Neuronal stem cell (in vitro differentiated cells): ENCODE results near the gene GRID1.
A peak's percentile ranks its signal among the peaks of the same experiment; 100 is the strongest.

Source experiments
- DNase-seq: peaks from one replicate; pipeline ENCODE4 v3.0.0-alpha.2; 2013; ENCODE audit warnings: low spot score
- H2AFZ ChIP-seq: one replicate; pipeline ENCODE4 v1.6.1; 2013; ENCODE audit warnings: mild to moderate bottlenecking, low read length, inconsistent platforms
- H2AK5ac ChIP-seq: 2 replicates; pipeline ENCODE4 v1.6.1; 2013; ENCODE audit warnings: low read depth, mild to moderate bottlenecking, inconsistent platforms, low read length, moderate library complexity, mixed read lengths
- H2BK120ac ChIP-seq: 2 replicates; pipeline ENCODE4 v1.6.1; 2013; ENCODE audit warnings: low read depth, mild to moderate bottlenecking, inconsistent platforms, low read length, moderate library complexity, mixed read lengths
- H2BK12ac ChIP-seq: one replicate; pipeline ENCODE4 v1.6.1; 2013; ENCODE audit warnings: low read length, inconsistent platforms
- H2BK15ac ChIP-seq: 2 replicates; pipeline ENCODE4 v1.6.1; 2013; ENCODE audit warnings: mild to moderate bottlenecking, low read length, inconsistent platforms, mixed read lengths
- H2BK5ac ChIP-seq: one replicate; pipeline ENCODE4 v1.6.1; 2013; ENCODE audit warnings: inconsistent platforms, mild to moderate bottlenecking, low read length, moderate library complexity
- H3K14ac ChIP-seq: one replicate; pipeline ENCODE4 v1.6.1; 2013; ENCODE audit warnings: low read length, inconsistent platforms
- H3K18ac ChIP-seq: 2 replicates; pipeline ENCODE4 v1.6.1; 2013; ENCODE audit warnings: low read length, inconsistent platforms
- H3K23ac ChIP-seq: 2 replicates; pipeline ENCODE4 v1.6.1; 2013; ENCODE audit warnings: low read depth, mild to moderate bottlenecking, mixed read lengths, low read length, inconsistent platforms; ENCODE audit not compliant: poor library complexity
- H3K27ac ChIP-seq: replicated peaks from 3 replicates; pipeline ENCODE4 v1.5.1; 2013; ENCODE audit warnings: low read length, inconsistent platforms
- H3K27me3 ChIP-seq, 3 experiments: 2 replicates each; pipeline ENCODE4 v1.6.1; 2013; ENCODE audit warnings: low read length in 3 of 3, mild to moderate bottlenecking in 2 of 3, inconsistent platforms in 1 of 3, low read depth in 1 of 3, mixed read lengths in 1 of 3, moderate library complexity in 1 of 3; ENCODE audit not compliant: control insufficient read depth in 3 of 3, insufficient read depth in 3 of 3
- H3K36me3 ChIP-seq, 2 donors: replicated peaks in 1 of 2; 2 replicates each; pipeline ENCODE4 v1.6.1; 2013; ENCODE audit warnings: low read length in 2 of 2; ENCODE audit not compliant: control insufficient read depth in 2 of 2, insufficient read depth in 2 of 2
- H3K4ac ChIP-seq: 2 replicates; pipeline ENCODE4 v1.6.1; 2013; ENCODE audit warnings: inconsistent platforms, mild to moderate bottlenecking, low read length, moderate library complexity
- H3K4me1 ChIP-seq, 2 donors: 1 replicate in 1 of 2; 2 replicates in 1 of 2; pipeline ENCODE4 v1.6.1; 2013; ENCODE audit warnings: low read length in 2 of 2, low read depth in 1 of 2; ENCODE audit not compliant: control insufficient read depth in 2 of 2, insufficient read depth in 1 of 2
- H3K4me2 ChIP-seq: one replicate; pipeline ENCODE4 v1.6.1; 2013; ENCODE audit warnings: mild to moderate bottlenecking, low read length, inconsistent platforms; ENCODE audit not compliant: insufficient read depth, poor library complexity, severe bottlenecking
- H3K4me3 ChIP-seq, 2 donors: 2 replicates each; pipeline ENCODE4 v1.5.1; 2013; ENCODE audit warnings: low read length in 2 of 2, mild to moderate bottlenecking in 2 of 2, inconsistent platforms in 1 of 2, moderate library complexity in 1 of 2
- H3K79me1 ChIP-seq: one replicate; pipeline ENCODE4 v1.6.1; 2013; ENCODE audit warnings: low read depth, mild to moderate bottlenecking, inconsistent platforms, low read length, moderate library complexity
- H3K9ac ChIP-seq: one replicate; pipeline ENCODE4 v1.6.1; 2013; ENCODE audit warnings: mild to moderate bottlenecking, low read depth, low read length, inconsistent platforms; ENCODE audit not compliant: poor library complexity
- H3K9me3 ChIP-seq, 2 donors: replicated peaks in 1 of 2; 2 replicates each; pipeline versions ENCODE3 to v1.6.1; 2013; ENCODE audit warnings: low read length in 2 of 2, mild to moderate bottlenecking in 2 of 2, inconsistent platforms in 1 of 2, low read depth in 1 of 2, mixed read lengths in 1 of 2, moderate library complexity in 1 of 2; ENCODE audit not compliant: control insufficient read depth in 2 of 2, insufficient read depth in 1 of 2
- H4K8ac ChIP-seq: one replicate; pipeline ENCODE4 v1.6.1; 2013; ENCODE audit warnings: low read depth, mild to moderate bottlenecking, inconsistent platforms, low read length, moderate library complexity
- H4K91ac ChIP-seq: one replicate; pipeline ENCODE4 v1.6.1; 2013; ENCODE audit warnings: low read length, low read depth, mild to moderate bottlenecking, inconsistent platforms; ENCODE audit not compliant: poor library complexity
- WGBS, 2 donors: extraction: QIAGEN DNeasy Blood & Tissue Kit; methylation state at CpG; one replicate each; pipeline ENCODE4 v1.1.7; 2013; ENCODE audit warnings: missing lambda C conversion rate in 2 of 2, mixed read lengths in 1 of 2; ENCODE audit not compliant: insufficient read length in 2 of 2, insufficient replicate concordance in 1 of 2; ENCODE audit errors: extremely low coverage in 2 of 2; 5-methylcytosine and 5-hydroxymethylcytosine counted together

The GRID1 gene

DNA sequence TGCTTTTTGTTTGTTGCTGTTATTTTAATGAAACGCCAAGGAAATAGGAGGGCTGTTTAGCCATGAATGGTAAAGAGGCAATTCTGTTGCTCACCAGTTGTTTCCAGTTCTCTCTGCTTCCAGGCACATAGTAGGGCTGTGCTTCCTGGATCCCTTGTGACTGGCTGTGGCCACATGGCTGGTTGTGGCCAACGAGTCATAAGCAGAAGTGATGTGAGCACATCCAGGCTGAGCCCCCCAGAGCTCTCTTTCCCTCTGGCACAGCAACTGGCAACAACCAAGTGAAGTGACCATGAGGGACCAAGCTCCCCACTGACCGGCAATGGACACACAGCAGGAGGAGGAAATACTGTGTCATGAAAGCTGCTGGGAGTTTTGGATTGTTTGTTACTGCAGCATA, 10.3 kb downstream of the GRID1 start:
- no peak overlapping the region for H2BK5ac ChIP-seq
- H3K4me1 ChIP-seq: peaks cover 0 to 2% of the 10 kb centered on the region in 2 donors
- no peak overlapping the region for H3K4me3 ChIP-seq
- no peak overlapping the region for H3K4ac ChIP-seq
- DNase-seq: no peak
- H3K27ac ChIP-seq: no peak overlapping the region
- WGBS, 2 donors: no CpG with 5 or more reads among the region's 3 CpGs
- H3K9me3 ChIP-seq: no peaks in the 10 kb centered on the region
- H2BK12ac ChIP-seq: no peak overlapping the region
- no peak overlapping the region for H2BK15ac ChIP-seq
- no peak overlapping the region for H4K8ac ChIP-seq
- H2BK120ac ChIP-seq: no peak overlapping the region
- H3K9ac ChIP-seq: no peak overlapping the region
- no peak overlapping the region for H2AFZ ChIP-seq
- H3K36me3 ChIP-seq: no peaks in the 10 kb centered on the region
- no peaks in the 10 kb centered on the region for H3K79me1 ChIP-seq
- no peak overlapping the region for H2AK5ac ChIP-seq
- H3K23ac ChIP-seq: no peak overlapping the region
- no peak overlapping the region for H3K14ac ChIP-seq
- H3K4me2 ChIP-seq: no peak overlapping the region
- H3K27me3 ChIP-seq: peaks cover 0 to 34% (median 0%) of the 10 kb centered on the region in 3 experiments
- H4K91ac ChIP-seq: no peak overlapping the region
- no peak overlapping the region for H3K18ac ChIP-seq

DNA sequence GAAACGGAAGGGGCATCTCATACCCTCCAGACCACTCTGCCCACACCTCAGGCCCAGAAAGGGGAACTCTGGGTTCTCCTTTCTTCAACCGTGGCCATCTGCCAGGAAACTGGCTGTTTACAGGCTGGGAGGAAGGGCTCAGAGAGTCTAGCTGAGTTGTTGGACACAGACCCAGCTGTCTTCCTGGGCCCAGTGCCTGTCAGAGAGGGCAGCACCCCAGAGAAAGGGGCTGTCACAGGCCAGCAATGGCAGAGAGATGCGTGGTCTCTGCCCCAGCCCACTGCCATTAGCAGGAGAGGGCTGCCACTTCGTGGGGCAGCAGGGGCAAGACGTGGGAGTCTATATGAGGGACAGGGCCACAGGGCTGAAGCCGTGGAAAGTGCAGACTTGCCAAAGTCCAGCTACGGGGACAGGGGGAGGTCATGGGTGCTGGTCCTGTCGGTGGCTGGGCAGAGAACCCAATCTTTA, 11.0 kb downstream of the GRID1 start:
- Histone ChIP-seq H3K9me3 (no peaks in the 10 kb centered on the region), H2AFZ (no peak overlapping the region), H3K36me3 (no peaks in the 10 kb centered on the region), H3K18ac (peak overlapping the region; percentile 45), H3K9ac (no peak overlapping the region), H2BK12ac (no peak overlapping the region), H2BK5ac (no peak overlapping the region), H4K8ac (no peak overlapping the region), H3K79me1 (no peaks in the 10 kb centered on the region), H3K4me2 (no peak overlapping the region), H3K14ac (no peak overlapping the region), H3K4me3 (no peak overlapping the region), H3K4me1 (peaks cover 0 to 7% of the 10 kb centered on the region in 2 donors), H3K27ac (no peak overlapping the region), H3K23ac (no peak overlapping the region), H2BK15ac (no peak overlapping the region), H3K4ac (no peak overlapping the region), H3K27me3 (peaks cover 0 to 32% (median 0%) of the 10 kb centered on the region in 3 experiments), H4K91ac (no peak overlapping the region), H2AK5ac (no peak overlapping the region), H2BK120ac (no peak overlapping the region)
- DNase-seq: no peak
- no CpG with 5 or more reads among the region's 8 CpGs for WGBS, 2 donors

DNA sequence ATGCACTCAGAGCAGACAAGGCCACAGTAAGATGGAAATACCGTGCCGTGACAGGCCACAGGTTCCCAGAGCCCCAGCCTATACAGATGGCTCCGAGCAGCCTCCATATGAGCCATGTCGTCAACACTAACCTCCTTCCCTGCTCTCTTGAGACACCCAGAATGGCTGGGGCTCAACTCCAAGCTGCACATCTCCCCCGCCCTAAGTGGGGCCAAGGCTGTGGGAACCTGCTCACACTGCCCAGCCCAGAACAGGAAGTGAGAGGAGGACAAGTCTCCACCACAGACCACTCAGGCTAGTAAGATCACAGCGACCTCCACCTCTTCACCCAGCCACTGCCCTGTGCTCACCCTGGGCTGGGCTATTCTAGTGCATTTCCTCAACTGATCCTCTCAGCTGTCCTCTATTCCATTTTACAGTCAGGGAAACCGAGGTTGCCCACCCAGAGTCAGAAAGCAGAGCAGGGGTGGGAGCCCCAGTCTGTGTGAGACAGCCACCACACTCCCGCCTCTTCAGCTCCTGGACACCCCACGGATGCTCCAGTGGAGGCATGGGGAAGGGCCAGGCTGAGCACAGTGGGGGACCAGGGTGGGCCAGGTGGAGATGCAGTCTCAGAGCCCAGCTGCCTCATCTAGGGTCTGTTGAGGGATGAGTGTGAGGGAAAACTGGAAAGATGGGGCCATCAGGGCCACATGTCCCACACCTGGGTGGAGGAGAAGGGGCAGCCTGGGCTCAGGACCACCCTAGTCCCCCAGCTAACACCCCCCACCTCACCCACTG, 11.6 kb downstream of the GRID1 start:
- Histone ChIP-seq H3K4ac (no peak overlapping the region), H2BK120ac (no peak overlapping the region), H4K8ac (no peak overlapping the region), H3K27me3 (peaks cover 0 to 30% (median 0%) of the 10 kb centered on the region in 3 experiments), H2AFZ (no peak overlapping the region), H3K14ac (no peak overlapping the region), H2AK5ac (no peak overlapping the region), H2BK5ac (no peak overlapping the region), H3K18ac (no peak overlapping the region), H3K4me3 (no peak overlapping the region), H3K36me3 (no peaks in the 10 kb centered on the region), H3K27ac (no peak overlapping the region), H2BK15ac (peak overlapping the region; percentile 16), H3K9me3 (no peaks in the 10 kb centered on the region), H3K9ac (no peak overlapping the region), H3K4me2 (no peak overlapping the region), H3K4me1 (peaks cover 0 to 7% of the 10 kb centered on the region in 2 donors), H3K79me1 (no peaks in the 10 kb centered on the region), H4K91ac (no peak overlapping the region), H2BK12ac (no peak overlapping the region), H3K23ac (no peak overlapping the region)
- WGBS, 2 donors: no CpG with 5 or more reads among the region's 9 CpGs
- no peak for DNase-seq

DNA sequence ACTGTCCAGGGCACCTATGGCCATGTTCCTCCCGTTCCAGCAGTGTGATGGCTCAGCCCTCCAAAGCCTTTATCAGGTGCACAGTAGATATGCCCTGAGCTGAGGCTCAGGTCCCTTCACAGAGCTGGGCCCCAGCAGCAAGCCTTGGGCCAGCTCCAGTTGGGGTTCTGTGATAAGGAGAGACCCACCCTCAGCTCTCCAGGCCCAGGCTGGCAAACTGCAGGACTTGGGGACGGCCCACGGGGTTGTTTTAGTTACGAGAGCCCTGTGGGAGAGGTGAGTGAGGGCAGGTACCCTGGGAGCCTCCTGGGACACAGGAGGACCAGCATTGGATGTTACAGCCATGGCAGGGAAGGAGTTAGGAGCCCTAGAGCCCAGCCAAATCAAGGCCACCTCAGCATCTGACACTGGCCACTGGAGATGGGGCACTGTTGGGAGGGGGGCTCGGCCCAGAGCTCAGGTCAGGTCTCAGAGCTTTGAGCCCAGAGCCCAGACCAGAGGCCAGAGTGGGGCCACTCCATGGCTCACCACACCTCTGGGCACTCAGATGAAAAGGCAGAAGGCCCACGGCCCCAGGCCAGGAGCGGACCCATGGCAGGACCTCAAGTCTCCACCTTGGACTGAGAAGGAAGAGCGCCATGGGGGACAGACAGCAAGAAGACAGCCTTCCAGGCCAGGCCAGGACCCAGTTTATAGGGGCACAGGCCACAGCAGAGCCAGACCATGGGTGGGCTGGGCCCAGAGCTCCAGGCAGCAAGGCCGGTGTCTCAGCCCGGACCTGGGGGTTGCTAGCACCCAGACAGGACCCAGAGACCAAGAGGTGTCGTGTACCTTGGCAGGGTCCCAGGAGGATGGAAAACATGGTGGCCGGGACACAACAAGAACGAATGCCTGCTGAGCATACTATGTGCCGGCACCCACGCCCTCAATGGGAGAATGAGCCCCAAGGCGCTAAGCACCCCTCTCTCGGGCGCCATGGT, 12.8 kb downstream of the GRID1 start:
- peaks cover 0 to 7% of the 10 kb centered on the region in 2 donors for H3K4me1 ChIP-seq
- H3K36me3 ChIP-seq: no peaks in the 10 kb centered on the region
- peaks cover 0 to 22% (median 0%) of the 10 kb centered on the region in 3 experiments for H3K27me3 ChIP-seq
- H3K23ac ChIP-seq: no peak overlapping the region
- H4K91ac ChIP-seq: no peak overlapping the region
- no peak overlapping the region for H2AK5ac ChIP-seq
- H3K9ac ChIP-seq: no peak overlapping the region
- no CpG with 5 or more reads among the region's 18 CpGs for WGBS, 2 donors
- DNase-seq: no peak
- no peak overlapping the region for H2BK5ac ChIP-seq
- peak overlapping the region; percentile 59 for H3K14ac ChIP-seq
- no peak overlapping the region for H2BK120ac ChIP-seq
- no peak overlapping the region for H4K8ac ChIP-seq
- peak overlapping the region; percentile 8 for H3K18ac ChIP-seq
- H3K4me2 ChIP-seq: no peak overlapping the region
- H2AFZ ChIP-seq: no peak overlapping the region
- H3K4me3 ChIP-seq: no peak overlapping the region
- no peak overlapping the region for H2BK12ac ChIP-seq
- no peak overlapping the region for H2BK15ac ChIP-seq
- H3K4ac ChIP-seq: no peak overlapping the region
- no peaks in the 10 kb centered on the region for H3K79me1 ChIP-seq
- H3K9me3 ChIP-seq: no peaks in the 10 kb centered on the region
- no peak overlapping the region for H3K27ac ChIP-seq
